ENCODE data around the gene RHOBTB1. TPM values are rescaled to one million over a fixed set of nuclear protein-coding genes. Genes with fewer than 3 reads are reported as not detected.

Gene RHOBTB1
- total and polyA plus RNA-seq, 2 donors (not counting 1 experiment from before 2014, with no cell fraction given): 19.8 to 42.6 TPM

GRCh38 chr10:60951272-60951724 is 7.3 kb upstream of the RHOBTB1 start:
- DNase-seq (ENCODE audit: low read depth in 2 of 2): peak in 1 of 2 donors; percentile 42
- Histone ChIP-seq H2AFZ (ENCODE audit: low read length) (no peak overlapping the region), H3K27ac (ENCODE audit: insufficient read depth, low read length) (no peak overlapping the region), H3K36me3 (ENCODE audit: control insufficient read depth, insufficient read depth, low read length) (no peaks in the 10 kb centered on the region), H3K4me3 (replicated peaks in 1 of 4; ENCODE audit: control extremely low read depth in 1 of 4, insufficient read depth in 1 of 4, low read depth in 3 of 4, low read length in 4 of 4) (no peak overlapping the region), H3K79me2 (ENCODE audit: control insufficient read depth, insufficient read depth, low read length) (no peaks in the 10 kb centered on the region), H3K4me2 (ENCODE audit: extremely low read depth, insufficient read depth, low read length) (no peak overlapping the region), H3K4me1 (ENCODE audit: control insufficient read depth, extremely low read depth, insufficient read depth, low read length) (peaks cover 4% of the 10 kb centered on the region), H4K20me1 (ENCODE audit: control insufficient read depth, extremely low read depth, insufficient read depth, low read length) (no peaks in the 10 kb centered on the region), H3K9me3 (ENCODE audit: control insufficient read depth, insufficient read depth, low read depth, low read length) (no peaks in the 10 kb centered on the region), H3K9ac (ENCODE audit: insufficient read depth, low read length) (no peak overlapping the region), H3K27me3 (ENCODE audit: control insufficient read depth, insufficient read depth, low read length) (no peaks in the 10 kb centered on the region)
- TF ChIP-seq EZH2 (IDR thresholded peaks at IDR 0.05; ENCODE audit: low read length, missing control alignments) (no peak), CTCF (conservative IDR thresholded peaks at IDR 0.05 in 1 of 2, IDR thresholded peaks at IDR 0.05 in 1 of 2; ENCODE audit: low read depth in 1 of 2, low read length in 2 of 2) (no peak)

GRCh38 chr10:60950300-60950699 is 6.3 kb upstream of the RHOBTB1 start:
- Histone ChIP-seq H3K79me2 (ENCODE audit: control insufficient read depth, insufficient read depth, low read length) (no peaks in the 10 kb centered on the region), H2AFZ (ENCODE audit: low read length) (no peak overlapping the region), H3K27me3 (ENCODE audit: control insufficient read depth, insufficient read depth, low read length) (no peaks in the 10 kb centered on the region), H3K27ac (ENCODE audit: insufficient read depth, low read length) (no peak overlapping the region), H3K4me3 (replicated peaks in 1 of 4; ENCODE audit: control extremely low read depth in 1 of 4, insufficient read depth in 1 of 4, low read depth in 3 of 4, low read length in 4 of 4) (no peak overlapping the region), H4K20me1 (ENCODE audit: control insufficient read depth, extremely low read depth, insufficient read depth, low read length) (no peaks in the 10 kb centered on the region), H3K4me1 (ENCODE audit: control insufficient read depth, extremely low read depth, insufficient read depth, low read length) (no peaks in the 10 kb centered on the region), H3K9me3 (ENCODE audit: control insufficient read depth, insufficient read depth, low read depth, low read length) (no peaks in the 10 kb centered on the region), H3K9ac (ENCODE audit: insufficient read depth, low read length) (no peak overlapping the region), H3K36me3 (ENCODE audit: control insufficient read depth, insufficient read depth, low read length) (no peaks in the 10 kb centered on the region), H3K4me2 (ENCODE audit: extremely low read depth, insufficient read depth, low read length) (no peak overlapping the region)
- TF ChIP-seq EZH2 (IDR thresholded peaks at IDR 0.05; ENCODE audit: low read length, missing control alignments): no peak
- TF ChIP-seq CTCF (conservative IDR thresholded peaks at IDR 0.05 in 1 of 2, IDR thresholded peaks at IDR 0.05 in 1 of 2; ENCODE audit: low read depth in 1 of 2, low read length in 2 of 2): no peak
- no peak for DNase-seq (ENCODE audit: low read depth in 2 of 2)

GRCh38 chr10:60948851-60949250 is 4.9 kb upstream of the RHOBTB1 start:
- H3K9ac ChIP-seq (ENCODE audit: insufficient read depth, low read length): no peak overlapping the region
- H3K9me3 ChIP-seq (ENCODE audit: control insufficient read depth, insufficient read depth, low read depth, low read length): no peaks in the 10 kb centered on the region
- H3K4me3 ChIP-seq (replicated peaks in 1 of 4; ENCODE audit: control extremely low read depth in 1 of 4, insufficient read depth in 1 of 4, low read depth in 3 of 4, low read length in 4 of 4): no peak overlapping the region
- no peak overlapping the region for H2AFZ ChIP-seq (ENCODE audit: low read length)
- no peaks in the 10 kb centered on the region for H3K27me3 ChIP-seq (ENCODE audit: control insufficient read depth, insufficient read depth, low read length)
- H3K4me2 ChIP-seq (ENCODE audit: extremely low read depth, insufficient read depth, low read length): no peak overlapping the region
- no peaks in the 10 kb centered on the region for H3K79me2 ChIP-seq (ENCODE audit: control insufficient read depth, insufficient read depth, low read length)
- H3K36me3 ChIP-seq (ENCODE audit: control insufficient read depth, insufficient read depth, low read length): no peaks in the 10 kb centered on the region
- TF ChIP-seq EZH2 (IDR thresholded peaks at IDR 0.05; ENCODE audit: low read length, missing control alignments) (no peak), CTCF (conservative IDR thresholded peaks at IDR 0.05 in 1 of 2, IDR thresholded peaks at IDR 0.05 in 1 of 2; ENCODE audit: low read depth in 1 of 2, low read length in 2 of 2) (no peak)
- H3K4me1 ChIP-seq (ENCODE audit: control insufficient read depth, extremely low read depth, insufficient read depth, low read length): no peaks in the 10 kb centered on the region
- no peak overlapping the region for H3K27ac ChIP-seq (ENCODE audit: insufficient read depth, low read length)
- no peak for DNase-seq (ENCODE audit: low read depth in 2 of 2)
- no peaks in the 10 kb centered on the region for H4K20me1 ChIP-seq (ENCODE audit: control insufficient read depth, extremely low read depth, insufficient read depth, low read length)
